NCI-H1417 (cell line): Measurements from ENCODE around the gene IGSF21.
A peak's percentile ranks its signal among the peaks of the same experiment; 100 is the strongest.

Experiments used
- DNase-seq, 3 experiments: peaks; one replicate each; lab custom pipeline; 2025; lab: John Stamatoyannopoulos, UW

Gene IGSF21

GRCh38 chr1:18119771-18120377, 12.3 kb downstream of the IGSF21 start:
- DNase-seq: no peak

GRCh38 chr1:18120638-18121037, 13.0 kb downstream of the IGSF21 start:
- DNase-seq: no peak

- no peak for DNase-seq
These were observed 13.6 kb downstream of the IGSF21 start for GRCh38 chr1:18121072-18121820.

- DNase-seq: no peak
These were observed 15.9 kb downstream of the IGSF21 start for GRCh38 chr1:18123467-18123992.

- no peak for DNase-seq
These were observed 17.4 kb downstream of the IGSF21 start for GRCh38 chr1:18124977-18125376.

GRCh38 chr1:18126616-18127015, 19.0 kb downstream of the IGSF21 start:
- DNase-seq: no peak

GRCh38 chr1:18128298-18128697, 20.7 kb downstream of the IGSF21 start:
- no peak for DNase-seq

GRCh38 chr1:18130356-18130755, 22.8 kb downstream of the IGSF21 start:
- DNase-seq: no peak

GRCh38 chr1:18132022-18132710, 24.6 kb downstream of the IGSF21 start:
- no peak for DNase-seq

- DNase-seq: peak in 1 of 3 experiments; percentile 13
These were observed 25.3 kb downstream of the IGSF21 start for GRCh38 chr1:18132711-18133541.

- DNase-seq: peak in 2 of 3 experiments; percentile 35 to 84
These were observed 26.9 kb downstream of the IGSF21 start for GRCh38 chr1:18134324-18135046.

GRCh38 chr1:18137759-18138345, 30.3 kb downstream of the IGSF21 start:
- no peak for DNase-seq

- DNase-seq: no peak
These were observed 31.8 kb downstream of the IGSF21 start for GRCh38 chr1:18139198-18139981.

- no peak for DNase-seq
These were observed 32.8 kb downstream of the IGSF21 start for GRCh38 chr1:18140411-18140810.

GRCh38 chr1:18141661-18142060, 34.1 kb downstream of the IGSF21 start:
- no peak for DNase-seq

GRCh38 chr1:18142471-18142870, 34.9 kb downstream of the IGSF21 start:
- DNase-seq: no peak

GRCh38 chr1:18142969-18143368, 35.4 kb downstream of the IGSF21 start:
- no peak for DNase-seq

- DNase-seq: no peak
These were observed 36.5 kb downstream of the IGSF21 start for GRCh38 chr1:18144062-18144461.

- DNase-seq: no peak
These were observed 37.5 kb downstream of the IGSF21 start for GRCh38 chr1:18144916-18145647.
